H1 (cell line): Measurements from ENCODE around the gene GADD45B. TPM values are rescaled to one million over a fixed set of nuclear protein-coding genes. Genes with fewer than 3 reads are reported as not detected.

Experiments used
- CTCF ChIA-PET: fragments of 300-600 bp; sonication (Branson Sonifier 250); formaldehyde crosslinking; loops from one replicate; lab custom pipeline; 2021; ENCODE audit not compliant: partially characterized antibody; lab: Charles Lee
- POLR2A ChIA-PET: fragments of 300-600 bp; sonication (Branson Sonifier 250); formaldehyde crosslinking; loops from one replicate; lab custom pipeline; 2021; ENCODE audit warnings: inconsistent platforms; ENCODE audit not compliant: partially characterized antibody; lab: Charles Lee
- DNase-seq, 2 experiments: peaks; one replicate each; pipeline versions ENCODE4 v3.0.0 to v3.0.0-alpha.2; 2010 to 2022; ENCODE audit warnings: low spot score in 2 of 2, low read depth in 1 of 2, mixed read lengths in 1 of 2
- FAIRE-seq: peaks from 2 replicates; lab custom pipeline; 2011; peaks lifted over from hg19 to GRCh38; lab: Jason Lieb, UNC
- H2AFZ ChIP-seq: 2 replicates; pipeline ENCODE4 v1.8.1; 2012; ENCODE audit warnings: low read length, inconsistent platforms
- H2AK5ac ChIP-seq: 2 replicates; pipeline ENCODE4 v1.6.1; 2013; ENCODE audit warnings: low read depth, low read length
- H2BK120ac ChIP-seq: replicated peaks from 2 replicates; pipeline ENCODE3; 2013; ENCODE audit warnings: low read depth, low read length, inconsistent platforms
- H2BK12ac ChIP-seq: 2 replicates; pipeline ENCODE4 v1.6.1; 2013; ENCODE audit warnings: low read depth, low read length
- H2BK15ac ChIP-seq: 2 replicates; pipeline ENCODE4 v1.6.1; 2013; ENCODE audit warnings: low read length
- H2BK20ac ChIP-seq: 2 replicates; pipeline ENCODE4 v1.6.1; 2013; ENCODE audit warnings: low read length
- H2BK5ac ChIP-seq: 2 replicates; pipeline ENCODE4 v1.6.1; 2013; ENCODE audit warnings: low read depth, low read length
- H3K14ac ChIP-seq: 2 replicates; pipeline ENCODE4 v1.6.1; 2013; ENCODE audit warnings: inconsistent platforms; ENCODE audit not compliant: insufficient read length
- H3K18ac ChIP-seq: 2 replicates; pipeline ENCODE4 v1.6.1; 2013; ENCODE audit warnings: low read length; ENCODE audit errors: extremely low read depth
- H3K23ac ChIP-seq: 2 replicates; pipeline ENCODE4 v1.6.1; 2013; ENCODE audit warnings: inconsistent platforms; ENCODE audit not compliant: insufficient read length
- H3K23me2 ChIP-seq: 2 replicates; pipeline ENCODE4 v1.6.1; 2013; ENCODE audit warnings: low read depth, low read length
- H3K27ac ChIP-seq: 2 replicates; pipeline ENCODE4 v1.6.1; 2011; ENCODE audit warnings: low read depth, low read length, inconsistent platforms
- H3K27me3 ChIP-seq, 4 experiments: replicated peaks in 1 of 4; 1 replicate in 1 of 4; 2 replicates in 3 of 4; pipeline versions ENCODE4 v1.6.1 to v1.8.1; 2011 to 2013; ENCODE audit warnings: low read length in 3 of 4, mild to moderate bottlenecking in 3 of 4, inconsistent platforms in 2 of 4, mixed read lengths in 2 of 4, moderate library complexity in 1 of 4; ENCODE audit not compliant: control insufficient read depth in 3 of 4, insufficient read depth in 3 of 4; ENCODE audit errors: extremely low read depth in 1 of 4
- H3K36me3 ChIP-seq, 4 experiments: 2 replicates each; pipeline versions ENCODE4 v1.6.1 to v1.8.1; 2011 to 2013; ENCODE audit warnings: mild to moderate bottlenecking in 4 of 4, low read length in 3 of 4, moderate library complexity in 2 of 4, control low read depth in 1 of 4, inconsistent platforms in 1 of 4; ENCODE audit not compliant: insufficient read depth in 4 of 4, control insufficient read depth in 2 of 4
- H3K4ac ChIP-seq: replicated peaks from 2 replicates; pipeline ENCODE3; 2013; ENCODE audit warnings: low read length, low read depth, mixed read lengths, inconsistent platforms; ENCODE audit not compliant: insufficient read length
- H3K4me1 ChIP-seq, 4 experiments: replicated peaks in 1 of 4; 1 replicate in 1 of 4; 2 replicates in 3 of 4; pipeline versions ENCODE4 v1.6.1 to v1.8.1; 2011 to 2013; ENCODE audit warnings: low read length in 3 of 4, inconsistent platforms in 2 of 4, mixed read lengths in 1 of 4; ENCODE audit not compliant: insufficient read depth in 4 of 4, control insufficient read depth in 3 of 4
- H3K4me2 ChIP-seq, 2 experiments: 2 replicates each; pipeline versions ENCODE4 v1.6.1 to v1.8.1; 2011 to 2013; ENCODE audit warnings: low read depth in 2 of 2, low read length in 2 of 2, control low read depth in 1 of 2, inconsistent platforms in 1 of 2, mild to moderate bottlenecking in 1 of 2; ENCODE audit not compliant: insufficient read depth in 1 of 2
- H3K4me3 ChIP-seq, 4 experiments: fragments of 200-600, 300-600 bp in 1 of 4; sonication (generic), shearing (Covaris generic), sonication (Bioruptor Twin) in 1 of 4; 2 replicates each; pipeline versions ENCODE4 v1.5.1 to v1.8.1; 2011 to 2016; ENCODE audit warnings: low read length in 4 of 4, low read depth in 3 of 4, control low read depth in 2 of 4, inconsistent platforms in 2 of 4, mild to moderate bottlenecking in 2 of 4, mixed read lengths in 1 of 4, moderate library complexity in 1 of 4; ENCODE audit not compliant: insufficient read depth in 2 of 4; ENCODE audit errors: extremely low read depth in 1 of 4
- H3K56ac ChIP-seq: replicated peaks from 2 replicates; pipeline ENCODE3; 2013; ENCODE audit warnings: low read depth, mild to moderate bottlenecking, mixed read lengths, low read length, inconsistent platforms; ENCODE audit not compliant: insufficient read length
- H3K79me1 ChIP-seq: 2 replicates; pipeline ENCODE4 v1.6.1; 2013; ENCODE audit warnings: low read depth, low read length, control low read depth
- H3K79me2 ChIP-seq, 2 experiments: 2 replicates each; pipeline versions ENCODE4 v1.6.1 to v1.8.1; 2012 to 2013; ENCODE audit warnings: low read length in 2 of 2, mild to moderate bottlenecking in 2 of 2, inconsistent platforms in 1 of 2; ENCODE audit not compliant: insufficient read depth in 2 of 2, control insufficient read depth in 1 of 2
- H3K9ac ChIP-seq, 4 experiments: replicated peaks in 1 of 4; 1 replicate in 1 of 4; 2 replicates in 3 of 4; pipeline versions ENCODE4 v1.6.1 to v1.8.1; 2011 to 2013; ENCODE audit warnings: low read depth in 3 of 4, low read length in 3 of 4, control low read depth in 2 of 4, mild to moderate bottlenecking in 2 of 4, moderate library complexity in 2 of 4, inconsistent platforms in 1 of 4; ENCODE audit errors: extremely low read depth in 1 of 4
- H3K9me3 ChIP-seq, 2 experiments: 2 replicates each; pipeline versions ENCODE4 v1.6.1 to v1.8.1; 2012 to 2013; ENCODE audit warnings: mild to moderate bottlenecking in 2 of 2, moderate library complexity in 2 of 2, control low read depth in 1 of 2, inconsistent platforms in 1 of 2, low read depth in 1 of 2, low read length in 1 of 2, mixed read lengths in 1 of 2; ENCODE audit not compliant: insufficient read depth in 2 of 2
- H4K20me1 ChIP-seq, 2 experiments: replicated peaks in 1 of 2; 2 replicates each; pipeline versions ENCODE3 to v1.8.1; 2011 to 2013; ENCODE audit warnings: inconsistent platforms in 2 of 2, low read length in 2 of 2, mild to moderate bottlenecking in 1 of 2; ENCODE audit not compliant: insufficient read depth in 2 of 2, control insufficient read depth in 1 of 2
- H4K5ac ChIP-seq: 2 replicates; pipeline ENCODE4 v1.6.1; 2013; ENCODE audit warnings: low read length, low read depth, mixed read lengths, inconsistent platforms; ENCODE audit not compliant: insufficient read length
- H4K8ac ChIP-seq: 2 replicates; pipeline ENCODE4 v1.8.0; 2013; ENCODE audit warnings: mild to moderate bottlenecking, moderate library complexity, low read length, inconsistent platforms; ENCODE audit not compliant: insufficient read depth; ENCODE audit errors: extremely low read depth
- H4K91ac ChIP-seq: replicated peaks from 2 replicates; pipeline ENCODE3; 2013; ENCODE audit warnings: low read length, mixed read lengths, inconsistent platforms; ENCODE audit not compliant: insufficient read length
- ASH2L ChIP-seq: fragments of 200-600, 300-600 bp; sonication (generic); IDR thresholded peaks from one replicate; pipeline ENCODE4 v1.7.1; 2017; ENCODE audit warnings: low read length
- BCL11A ChIP-seq, 2 experiments: IDR thresholded peaks; one replicate each; pipeline ENCODE4 v1.6.1; 2011; ENCODE audit warnings: low read depth in 2 of 2, low read length in 2 of 2, mild to moderate bottlenecking in 2 of 2
- GTF2F1 ChIP-seq: IDR thresholded peaks from 2 replicates; pipeline ENCODE4 v1.6.1; 2012; ENCODE audit warnings: low read depth, low read length, improper control_type of control experiment, borderline replicate concordance
- HDAC2 ChIP-seq, 2 experiments: fragments of 300-600 bp in 1 of 2; sonication (generic) in 1 of 2; IDR thresholded peaks; 2 replicates each; pipeline ENCODE4 v1.6.1; 2011 to 2012; ENCODE audit warnings: low read depth in 2 of 2, low read length in 2 of 2, mild to moderate bottlenecking in 2 of 2, moderate library complexity in 2 of 2, borderline replicate concordance in 1 of 2, inconsistent platforms in 1 of 2
- JUN ChIP-seq: IDR thresholded peaks from 2 replicates; pipeline ENCODE4 v1.6.1; 2011; ENCODE audit warnings: low read depth, mild to moderate bottlenecking, improper control_type of control experiment, low read length
- SIRT6 ChIP-seq: IDR thresholded peaks from one replicate; pipeline ENCODE4 v1.7.1; 2012; ENCODE audit warnings: low read length, inconsistent platforms
- SIX5 ChIP-seq: IDR thresholded peaks from 2 replicates; pipeline ENCODE4 v1.6.1; 2011; ENCODE audit warnings: mild to moderate bottlenecking, low read depth, low read length
- SRF ChIP-seq: IDR thresholded peaks from 2 replicates; pipeline ENCODE4 v1.6.1; 2011; ENCODE audit warnings: mild to moderate bottlenecking, low read depth, low read length, moderate library complexity
- TCF12 ChIP-seq: IDR thresholded peaks from 2 replicates; pipeline ENCODE4 v1.6.1; 2011; ENCODE audit warnings: low read depth, mild to moderate bottlenecking, low read length
- ZNF274 ChIP-seq: IDR thresholded peaks from 2 replicates; pipeline ENCODE4 v1.7.0; 2012; ENCODE audit warnings: low read length, borderline replicate concordance; ENCODE audit errors: extremely low read depth
- WGBS, 2 experiments: shearing (Covaris generic) in 1 of 2; methylation state at CpG; one replicate each; pipeline versions ENCODE4 v1.1.6 to v1.1.7; 2013 to 2015; ENCODE audit warnings: low lambda C conversion rate in 2 of 2, mixed read lengths in 2 of 2, inconsistent platforms in 1 of 2, low coverage in 1 of 2, missing lambda C conversion rate in 1 of 2; ENCODE audit not compliant: insufficient replicate concordance in 2 of 2, insufficient coverage in 1 of 2, insufficient read length in 1 of 2; ENCODE audit errors: extremely low coverage in 1 of 2, missing lambda C conversion rate in 1 of 2; 5-methylcytosine and 5-hydroxymethylcytosine counted together
- polyA plus RNA-seq, 7 experiments: library from polyadenylated mRNA; depleted of rRNA in 3 of 7; stranded (reverse) in 5 of 7; unstranded in 2 of 7; fragments of >200 nt in 5 of 7; fragments of 200-250 nt in 2 of 7; gene quantifications; 1 replicate in 5 of 7; 2 replicates in 1 of 7; 4 replicates in 1 of 7; pipeline versions ENCODE4 v1.2.1 to v1.2.3, GENCODE V29; 2011 to 2013; ENCODE audit warnings: missing spikeins in 2 of 7, mixed read lengths in 2 of 7
- total RNA-seq: library from RNA; stranded (reverse); fragmentation: NEBNext Ultra II Directional; extraction: Animal tissue kit (Norgen Biotek cat#: 25700); gene quantifications from 2 replicates; pipeline ENCODE4 v1.2.1, GENCODE V29; 2021
- TF ChIP-seq, protein P1 (sequence below): IDR thresholded peaks from 2 replicates; pipeline ENCODE4 v1.6.1; 2012; ENCODE audit warnings: inconsistent platforms

GADD45B gene
- total and polyA plus RNA-seq, 2 of the 8 experiments (the other 6 are each of a cell fraction or from before 2014, with no cell fraction given) = 7.4 to 11.4 TPM

DNA sequence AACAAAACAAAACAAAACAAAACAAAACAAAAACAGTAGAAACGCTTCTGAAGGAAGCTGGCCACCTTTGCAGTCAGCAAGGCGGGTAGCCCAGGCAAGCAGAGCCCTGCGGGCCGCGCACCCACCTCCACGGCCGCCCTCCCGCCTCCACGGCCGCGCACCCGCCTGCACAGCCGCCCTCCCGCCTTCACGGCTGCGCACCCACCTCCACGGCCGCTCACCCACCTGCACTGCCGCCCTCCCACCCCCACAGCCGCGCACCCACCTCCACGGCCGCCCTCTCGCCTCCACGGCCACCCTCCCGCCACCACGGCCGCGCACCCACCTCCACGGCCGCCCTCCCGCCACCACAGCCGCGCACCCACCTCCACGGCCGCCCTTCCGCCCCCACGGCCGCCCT, 39.5 kb upstream of the GADD45B start:
- H3K4me3 ChIP-seq = no peak overlapping the region
- no peak overlapping the region for H3K23ac ChIP-seq
- peaks cover 8% of the 10 kb centered on the region for H3K79me1 ChIP-seq
- no peak overlapping the region for H3K4ac ChIP-seq
- no peak overlapping the region for H2BK120ac ChIP-seq
- no peak overlapping the region for H3K18ac ChIP-seq
- no peaks in the 10 kb centered on the region for H3K9me3 ChIP-seq
- H3K23me2 ChIP-seq = peaks cover 4% of the 10 kb centered on the region; the same call in 1 of the 2 replicates
- H2BK15ac ChIP-seq = no peak overlapping the region
- H2BK12ac ChIP-seq = no peak overlapping the region
- DNase-seq = no peak
- H4K91ac ChIP-seq = no peak overlapping the region
- no peak overlapping the region for H2AFZ ChIP-seq
- H4K5ac ChIP-seq = no peak overlapping the region
- CTCF ChIA-PET = interaction anchor here (0.6 to 1.2 kb wide), 4 partner anchors 12 to 228 kb away, joined by 3 read pairs; no protein-coding TSS in a partner anchor
- H2BK20ac ChIP-seq = no peak overlapping the region
- H3K79me2 ChIP-seq = peaks cover 0 to 11% of the 10 kb centered on the region in 2 experiments; a peak in 1 of 4 replicates
- H3K9ac ChIP-seq = no peak overlapping the region
- POLR2A ChIA-PET = interaction anchor here (1.0 to 4.8 kb wide), 3 partner anchors 8 to 12 kb away, joined by 3 to 30 read pairs (median 4); partner anchors contain the start of gene TIMM13
- peaks cover 8 to 20% of the 10 kb centered on the region in 2 experiments for H4K20me1 ChIP-seq
- H2AK5ac ChIP-seq = no peak overlapping the region
- no peaks in the 10 kb centered on the region for H3K4me1 ChIP-seq
- H4K8ac ChIP-seq = no peak overlapping the region
- FAIRE-seq = no peak
- no peak overlapping the region for H3K56ac ChIP-seq
- H3K4me2 ChIP-seq = no peak overlapping the region
- no peak overlapping the region for H2BK5ac ChIP-seq
- H3K27me3 ChIP-seq = no peaks in the 10 kb centered on the region
- WGBS, 2 experiments = 90% methylated on average over 10 of the region's 39 CpGs; no CpG with 5 or more reads in 1 of the 2 experiments
- peaks cover 13 to 51% (median 35%) of the 10 kb centered on the region in 4 experiments for H3K36me3 ChIP-seq
- H3K27ac ChIP-seq = no peak overlapping the region
- no peak overlapping the region for H3K14ac ChIP-seq
- TF ChIP-seq ASH2L = no peak
- TF ChIP-seq, protein P1, sequence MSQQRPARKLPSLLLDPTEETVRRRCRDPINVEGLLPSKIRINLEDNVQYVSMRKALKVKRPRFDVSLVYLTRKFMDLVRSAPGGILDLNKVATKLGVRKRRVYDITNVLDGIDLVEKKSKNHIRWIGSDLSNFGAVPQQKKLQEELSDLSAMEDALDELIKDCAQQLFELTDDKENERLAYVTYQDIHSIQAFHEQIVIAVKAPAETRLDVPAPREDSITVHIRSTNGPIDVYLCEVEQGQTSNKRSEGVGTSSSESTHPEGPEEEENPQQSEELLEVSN = no peak
- TF ChIP-seq ZNF274 = no peak
- TF ChIP-seq SIX5 = no peak
- no peak for TF ChIP-seq GTF2F1
- no peak for TF ChIP-seq BCL11A (IDR thresholded peaks at IDR 0.05; ENCODE audit: low read depth in 2 of 2, low read length in 2 of 2)
- no peak for TF ChIP-seq SIRT6
- no peak for TF ChIP-seq HDAC2 (IDR thresholded peaks at IDR 0.05; ENCODE audit: borderline replicate concordance in 1 of 2, low read depth in 2 of 2, low read length in 2 of 2)
- TF ChIP-seq TCF12 = no peak
- no peak for TF ChIP-seq JUN
- TF ChIP-seq SRF = no peak
